Colon (tissue), 2 donors: ENCODE measurements around the gene TMEM182.

Source experiments
- FAIRE-seq: peaks from 2 replicates; lab custom pipeline; 2012; peaks lifted over from hg19 to GRCh38; lab: Jason Lieb, UNC
- donor health status: control.
- donor health status: control.

The TMEM182 gene

GRCh38 chr2:102801858-102802699 lies 40.2 kb downstream of the TMEM182 start:
- no peak for FAIRE-seq

GRCh38 chr2:102803041-102803896 lies 41.4 kb downstream of the TMEM182 start:
- no peak for FAIRE-seq

- no peak for FAIRE-seq
Measured at GRCh38 chr2:102803897-102804217, 42.0 kb downstream of the TMEM182 start.

GRCh38 chr2:102806250-102806837 lies 44.5 kb downstream of the TMEM182 start:
- no peak for FAIRE-seq

- no peak for FAIRE-seq
Measured at GRCh38 chr2:102809291-102810189, 47.7 kb downstream of the TMEM182 start.

- FAIRE-seq: no peak
Measured at GRCh38 chr2:102815285-102815684, 53.5 kb downstream of the TMEM182 start.

GRCh38 chr2:102826904-102827303 lies 65.1 kb downstream of the TMEM182 start:
- no peak for FAIRE-seq

GRCh38 chr2:102832789-102833188 lies 71.0 kb downstream of the TMEM182 start:
- no peak for FAIRE-seq

GRCh38 chr2:102834523-102835273 lies 72.9 kb downstream of the TMEM182 start:
- no peak for FAIRE-seq

- no peak for FAIRE-seq
Measured at GRCh38 chr2:102837626-102838198, 75.9 kb downstream of the TMEM182 start.

GRCh38 chr2:102839668-102840388 lies 78.0 kb downstream of the TMEM182 start:
- FAIRE-seq: no peak

- no peak for FAIRE-seq
Measured at GRCh38 chr2:102841107-102841840, 79.4 kb downstream of the TMEM182 start.

GRCh38 chr2:102843764-102844443 lies 82.1 kb downstream of the TMEM182 start:
- no peak for FAIRE-seq

GRCh38 chr2:102844911-102845310 lies 83.1 kb downstream of the TMEM182 start:
- FAIRE-seq: no peak

- FAIRE-seq: no peak
Measured at GRCh38 chr2:102848366-102848839, 86.6 kb downstream of the TMEM182 start.

- no peak for FAIRE-seq
Measured at GRCh38 chr2:102850888-102851287, 89.1 kb downstream of the TMEM182 start.

GRCh38 chr2:102852867-102853266 lies 91.0 kb downstream of the TMEM182 start:
- FAIRE-seq: no peak
